PFSK-1 (cell line): ENCODE measurements around the gene VPS4B.

Source experiments
- POLR2AphosphoS5 ChIP-seq: IDR thresholded peaks from 2 replicates; pipeline ENCODE4 v1.6.1; 2012; ENCODE audit warnings: low read depth, mild to moderate bottlenecking, control low read depth, low read length, moderate library complexity
- REST ChIP-seq, 2 experiments: IDR thresholded peaks; 2 replicates each; pipeline versions ENCODE4 v1.6.1 to v1.8.0; 2011 to 2012; ENCODE audit warnings: low read depth in 2 of 2, low read length in 2 of 2, control low read depth in 1 of 2, inconsistent platforms in 1 of 2, mild to moderate bottlenecking in 1 of 2, moderate library complexity in 1 of 2; ENCODE audit not compliant: insufficient read depth in 1 of 2

- TF ChIP-seq POLR2AphosphoS5, result no peak
- no peak for TF ChIP-seq REST (IDR thresholded peaks at IDR 0.05; ENCODE audit: insufficient read depth in 1 of 2, low read depth in 2 of 2, low read length in 2 of 2)
These were observed 13.0 kb downstream of the VPS4B start for GRCh38 chr18:63409301-63409700.
